Measurements from ENCODE around the gene NDUFS6.

DNA sequence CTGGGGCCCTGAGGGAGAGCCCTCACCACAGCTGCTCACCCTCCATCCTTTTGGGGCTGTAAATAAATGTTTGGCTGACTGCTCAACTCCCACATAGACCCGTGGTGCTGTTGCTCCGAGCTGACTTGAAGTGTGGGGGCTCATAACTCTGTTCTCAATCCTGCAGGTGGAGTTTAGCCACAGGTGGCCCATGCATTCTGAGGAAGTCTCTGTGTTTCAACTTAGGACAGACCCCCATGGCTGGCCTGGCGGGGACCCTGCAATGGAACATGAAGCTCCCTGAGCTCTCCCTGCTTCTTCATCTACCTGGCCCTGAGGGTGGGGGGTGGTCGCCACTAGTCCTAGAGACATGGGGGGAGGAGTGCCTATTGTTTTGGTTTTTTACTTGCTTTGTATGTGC, 19.7 kb downstream of the NDUFS6 start:
- TF ChIP-seq POLR2A (IDR thresholded peaks at IDR 0.05; ENCODE audit: low read depth, low read length) (no peak), TAF1 (IDR thresholded peaks at IDR 0.05; ENCODE audit: low read depth, low read length) (no peak)

All from GM12891 (cell line).